G401 (cell line): ENCODE data around the gene PSG7. TPM values are rescaled to one million over a fixed set of nuclear protein-coding genes. Genes with fewer than 3 reads are reported as not detected.
"Not testable (repeated sequence)": the region's sequence is repeated elsewhere in the genome, so short reads cannot be mapped to it uniquely, and the experiment has no call there.

Source experiments
- DNase-seq: peaks from one replicate; pipeline ENCODE4 v3.0.0-alpha.2; 2015; ENCODE audit warnings: low spot score
- in situ Hi-C: cut with HindIII; loops from 2 replicates; pipeline ENCODE4 v1.10.0; 2016; ENCODE audit warnings: low sequenced_read_pairs, mixed read lengths
- total RNA-seq: library from RNA; depleted of rRNA; stranded (reverse); fragments of >200 nt; shearing (Covaris generic); gene quantifications from 2 replicates; pipeline ENCODE4 v1.2.3, GENCODE V29; 2014; rRNA removed

The PSG7 gene
- total RNA-seq: 31.0 and 50.0 TPM in 2 replicates

- in situ Hi-C loops, DNase-seq: not testable (repeated sequence)
Observed at GRCh38 chr19:42937107-42937506, at the start of gene PSG7. Gene PSG7, minus strand, starts transcription at chr19:42937207. Its CDS starts 131 bp downstream, at chr19:42937076.

GRCh38 chr19:42985588-42985987 is 48.6 kb upstream of the PSG7 start:
- in situ Hi-C loops: no loop called here
- DNase-seq: no peak

GRCh38 chr19:42982111-42982510 is 45.1 kb upstream of the PSG7 start:
- DNase-seq, in situ Hi-C loops: not testable (repeated sequence)

- in situ Hi-C loops, DNase-seq: not testable (repeated sequence)
Observed at GRCh38 chr19:42971451-42971850, 34.4 kb upstream of the PSG7 start.

GRCh38 chr19:42965176-42965575 is 28.2 kb upstream of the PSG7 start:
- in situ Hi-C loops: no loop called here
- DNase-seq: no peak

GRCh38 chr19:42961119-42961518 is 24.1 kb upstream of the PSG7 start:
- DNase-seq: no peak
- in situ Hi-C loops: no loop called here

GRCh38 chr19:42952126-42952525 is 15.1 kb upstream of the PSG7 start:
- DNase-seq, in situ Hi-C loops: not testable (repeated sequence)

GRCh38 chr19:42951476-42951875 is 14.5 kb upstream of the PSG7 start:
- DNase-seq, in situ Hi-C loops: not testable (repeated sequence)

- DNase-seq: no peak
- in situ Hi-C loops: no loop called here
Observed at GRCh38 chr19:42942187-42942789, 5.3 kb upstream of the PSG7 start.

GRCh38 chr19:42934726-42935125 is 2.3 kb downstream of the PSG7 start:
- in situ Hi-C loops, DNase-seq: not testable (repeated sequence)

- in situ Hi-C loops: not testable (repeated sequence)
- peak; percentile 22 for DNase-seq
Observed at GRCh38 chr19:42934183-42934582, 2.8 kb downstream of the PSG7 start.

GRCh38 chr19:42933412-42933811 is 3.6 kb downstream of the PSG7 start:
- peak; percentile 25 for DNase-seq
- in situ Hi-C loops: not testable (repeated sequence)

GRCh38 chr19:42932485-42933101 is 4.4 kb downstream of the PSG7 start:
- in situ Hi-C loops: not testable (repeated sequence)

GRCh38 chr19:42930214-42930613 is 6.8 kb downstream of the PSG7 start:
- DNase-seq: peak; percentile 34
- in situ Hi-C loops: not testable (repeated sequence)

More at GRCh38 chr19:42932485-42933101, 4.4 kb downstream of the PSG7 start:
- peak; percentile 79 for DNase-seq

- DNase-seq: no peak
- in situ Hi-C loops: no loop called here
Observed at GRCh38 chr19:42928896-42929295, 8.1 kb downstream of the PSG7 start.

GRCh38 chr19:42926781-42927180 is 10.2 kb downstream of the PSG7 start:
- in situ Hi-C loops: no loop called here
- no peak for DNase-seq

GRCh38 chr19:42923106-42923505 is 13.9 kb downstream of the PSG7 start:
- peak; percentile 42 for DNase-seq

GRCh38 chr19:42920971-42921370 is 16.0 kb downstream of the PSG7 start:
- DNase-seq, in situ Hi-C loops: not testable (repeated sequence)

More at GRCh38 chr19:42923106-42923505, 13.9 kb downstream of the PSG7 start:
- in situ Hi-C loops: not testable (repeated sequence)

GRCh38 chr19:42919757-42920079 is 17.3 kb downstream of the PSG7 start:
- peak; percentile 39 for DNase-seq
- in situ Hi-C loops: no loop called here

GRCh38 chr19:42919070-42919756 is 17.8 kb downstream of the PSG7 start:
- not testable (repeated sequence) for DNase-seq

More at GRCh38 chr19:42919070-42919756, 17.8 kb downstream of the PSG7 start:
- in situ Hi-C loops: not testable (repeated sequence)
